ENCODE measurements around the gene MAST4.

- TF ChIP-seq CTCF (conservative IDR thresholded peaks at IDR 0.05 in 1 of 2, IDR thresholded peaks at IDR 0.05 in 1 of 2; ENCODE audit: low read depth in 1 of 2, low read length in 2 of 2) (no peak), EZH2 (IDR thresholded peaks at IDR 0.05; ENCODE audit: low read length, missing control alignments) (no peak)
These were observed 600.4 kb downstream of the MAST4 start, which contains the start of gene CD180 for GRCh38 chr5:67196537-67197059.

Data from fibroblast of lung (primary cell).